Measurements from ENCODE around the gene B3GALT5. TPM values are rescaled to one million over a fixed set of nuclear protein-coding genes. Genes with fewer than 3 reads are reported as not detected.

Gene B3GALT5
- total and polyA plus RNA-seq, 7 donors: 0.36 to 33.7 (median 1.4) TPM

- H3K27me3 ChIP-seq: no peaks in the 10 kb centered on the region
- intact Hi-C loops (cut with DNase I): no loop called here
- no peak overlapping the region for H3K4me3 ChIP-seq
- no peak overlapping the region for H3K27ac ChIP-seq
- H3K9me3 ChIP-seq: no peaks in the 10 kb centered on the region
- H3K4me1 ChIP-seq: no peaks in the 10 kb centered on the region
- TF ChIP-seq POLR2AphosphoS5 (IDR thresholded peaks at IDR 0.05): no peak
- H3K36me3 ChIP-seq: no peaks in the 10 kb centered on the region
- DNase-seq: no peak
Measured at GRCh38 chr21:39575775-39576174, 37.0 kb upstream of the B3GALT5 start.

GRCh38 chr21:39576518-39577128 is 36.1 kb upstream of the B3GALT5 start:
- DNase-seq: no peak
- H3K36me3 ChIP-seq: no peaks in the 10 kb centered on the region
- no peaks in the 10 kb centered on the region for H3K4me1 ChIP-seq
- H3K9me3 ChIP-seq: no peaks in the 10 kb centered on the region
- whole genome bisulfite sequencing, 2 donors: 59 to 77% methylated on average over 3 of the region's 3 CpGs
- no peaks in the 10 kb centered on the region for H3K27me3 ChIP-seq
- intact Hi-C loops (cut with DNase I): no loop called here
- H3K4me3 ChIP-seq: no peak overlapping the region
- TF ChIP-seq CTCF (IDR thresholded peaks at IDR 0.05): no peak
- no peak for TF ChIP-seq POLR2AphosphoS5 (IDR thresholded peaks at IDR 0.05)
- no peak overlapping the region for H3K27ac ChIP-seq

- intact Hi-C loops (cut with DNase I): no loop called here
Measured at GRCh38 chr21:39579734-39580332, 32.9 kb upstream of the B3GALT5 start.

GRCh38 chr21:39580744-39581143 is 32.0 kb upstream of the B3GALT5 start:
- 9 to 36% methylated on average over 2 of the region's 2 CpGs for WGBS, 2 donors
- Histone ChIP-seq H3K27ac (no peak overlapping the region), H3K4me3 (no peak overlapping the region), H3K9me3 (no peaks in the 10 kb centered on the region), H3K4me1 (no peaks in the 10 kb centered on the region), H3K27me3 (no peaks in the 10 kb centered on the region), H3K36me3 (no peaks in the 10 kb centered on the region)
- intact Hi-C loops (cut with DNase I): no loop called here
- DNase-seq: no peak
- TF ChIP-seq CTCF (IDR thresholded peaks at IDR 0.05) (no peak), POLR2AphosphoS5 (IDR thresholded peaks at IDR 0.05) (no peak), EP300 (IDR thresholded peaks at IDR 0.05) (no peak), POLR2A (IDR thresholded peaks at IDR 0.05) (no peak)

More at GRCh38 chr21:39579734-39580332, 32.9 kb upstream of the B3GALT5 start:
- H3K36me3 ChIP-seq: no peaks in the 10 kb centered on the region
- 94 to 95% methylated on average over 16 of the region's 16 CpGs for WGBS, 2 donors
- no peak for TF ChIP-seq POLR2AphosphoS5 (IDR thresholded peaks at IDR 0.05)
- no peak for TF ChIP-seq CTCF (IDR thresholded peaks at IDR 0.05)
- TF ChIP-seq EP300 (IDR thresholded peaks at IDR 0.05): no peak
- no peak for TF ChIP-seq POLR2A (IDR thresholded peaks at IDR 0.05)
- no peaks in the 10 kb centered on the region for H3K4me1 ChIP-seq
- no peak overlapping the region for H3K27ac ChIP-seq
- no peaks in the 10 kb centered on the region for H3K27me3 ChIP-seq
- H3K9me3 ChIP-seq: no peaks in the 10 kb centered on the region
- no peak for DNase-seq
- H3K4me3 ChIP-seq: no peak overlapping the region

GRCh38 chr21:39581414-39581813 is 31.3 kb upstream of the B3GALT5 start:
- TF ChIP-seq CTCF (IDR thresholded peaks at IDR 0.05) (no peak), POLR2AphosphoS5 (IDR thresholded peaks at IDR 0.05) (no peak), EP300 (IDR thresholded peaks at IDR 0.05) (no peak)
- Histone ChIP-seq H3K9me3 (no peaks in the 10 kb centered on the region), H3K4me1 (no peaks in the 10 kb centered on the region), H3K27me3 (no peaks in the 10 kb centered on the region), H3K36me3 (no peaks in the 10 kb centered on the region), H3K27ac (no peak overlapping the region), H3K4me3 (no peak overlapping the region)
- intact Hi-C loops (cut with DNase I): no loop called here
- 93 to 94% methylated on average over 3 of the region's 3 CpGs for WGBS, 2 donors
- DNase-seq: no peak
